Measurements from ENCODE around the gene PSEN1. TPM values are rescaled to one million over a fixed set of nuclear protein-coding genes. Genes with fewer than 3 reads are reported as not detected.

Gene PSEN1
- total RNA-seq, 4 donors from 2014 or later: 21.4 to 49.0 (median 24.5) TPM

DNA sequence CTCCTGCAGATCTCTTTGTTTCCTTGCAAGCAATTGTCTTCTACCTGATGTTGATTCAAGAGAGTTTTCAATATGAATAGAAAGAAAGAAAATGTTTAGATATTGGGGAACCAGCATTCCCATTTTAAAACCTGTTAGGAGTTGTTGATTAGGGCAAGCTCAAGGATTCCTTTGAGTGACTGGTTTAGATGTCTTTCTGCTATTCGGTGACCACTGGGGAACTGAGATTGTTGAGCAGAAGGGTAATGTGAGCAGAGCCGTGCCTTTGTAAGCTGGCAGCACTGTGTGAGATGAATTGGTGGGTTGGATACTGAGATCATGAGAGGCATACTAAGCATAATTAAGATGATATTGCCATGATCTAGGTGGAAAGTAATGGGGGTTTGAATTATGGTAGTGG, 61.9 kb downstream of the PSEN1 start:
- TF ChIP-seq POLR2A (IDR thresholded peaks at IDR 0.05): no peak
- TF ChIP-seq, protein P1, sequence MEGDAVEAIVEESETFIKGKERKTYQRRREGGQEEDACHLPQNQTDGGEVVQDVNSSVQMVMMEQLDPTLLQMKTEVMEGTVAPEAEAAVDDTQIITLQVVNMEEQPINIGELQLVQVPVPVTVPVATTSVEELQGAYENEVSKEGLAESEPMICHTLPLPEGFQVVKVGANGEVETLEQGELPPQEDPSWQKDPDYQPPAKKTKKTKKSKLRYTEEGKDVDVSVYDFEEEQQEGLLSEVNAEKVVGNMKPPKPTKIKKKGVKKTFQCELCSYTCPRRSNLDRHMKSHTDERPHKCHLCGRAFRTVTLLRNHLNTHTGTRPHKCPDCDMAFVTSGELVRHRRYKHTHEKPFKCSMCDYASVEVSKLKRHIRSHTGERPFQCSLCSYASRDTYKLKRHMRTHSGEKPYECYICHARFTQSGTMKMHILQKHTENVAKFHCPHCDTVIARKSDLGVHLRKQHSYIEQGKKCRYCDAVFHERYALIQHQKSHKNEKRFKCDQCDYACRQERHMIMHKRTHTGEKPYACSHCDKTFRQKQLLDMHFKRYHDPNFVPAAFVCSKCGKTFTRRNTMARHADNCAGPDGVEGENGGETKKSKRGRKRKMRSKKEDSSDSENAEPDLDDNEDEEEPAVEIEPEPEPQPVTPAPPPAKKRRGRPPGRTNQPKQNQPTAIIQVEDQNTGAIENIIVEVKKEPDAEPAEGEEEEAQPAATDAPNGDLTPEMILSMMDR (IDR thresholded peaks at IDR 0.05 in 4 of 5, conservative IDR thresholded peaks at IDR 0.05 in 1 of 5): no peak
- no peak overlapping the region for H3K27ac ChIP-seq
- no peak overlapping the region for H3K4me3 ChIP-seq
- intact Hi-C loops (cut with DNase I; ENCODE audit: low total_unique reads): no loop called here
- ATAC-seq (no peak), DNase-seq (no peak)
- in situ Hi-C loops (cut with MboI; ENCODE audit: low sequenced_read_pairs in 4 of 4): no loop called here
- no peaks in the 10 kb centered on the region for H3K27me3 ChIP-seq
- H3K36me3 ChIP-seq: peaks cover 0 to 62% of the 10 kb centered on the region in 2 donors
- no peaks in the 10 kb centered on the region for H3K4me1 ChIP-seq
- H3K9me3 ChIP-seq: no peaks in the 10 kb centered on the region

DNA sequence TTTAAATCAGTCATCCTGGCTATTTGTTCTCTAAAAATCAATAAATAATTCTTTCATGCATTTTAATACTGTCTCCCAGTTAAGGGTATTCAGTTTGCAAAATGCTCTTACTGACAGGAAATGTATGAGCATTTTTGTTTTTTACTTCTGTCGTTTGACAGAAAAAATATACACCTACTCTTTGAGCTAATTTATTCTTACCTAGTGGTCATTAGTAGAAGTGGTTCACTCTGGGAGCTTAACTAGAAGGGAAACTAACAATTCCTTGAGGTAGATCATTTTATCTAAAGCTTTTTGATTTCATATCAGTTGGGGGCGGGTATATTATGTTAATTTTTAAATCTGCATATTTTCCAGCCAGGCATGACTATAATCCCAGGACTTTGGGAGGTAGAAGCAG, 67.2 kb downstream of the PSEN1 start:
- in situ Hi-C loops (cut with MboI; ENCODE audit: low sequenced_read_pairs in 4 of 4) (no loop called here), intact Hi-C loops (cut with DNase I; ENCODE audit: low total_unique reads) (no loop called here)
- ATAC-seq: no peak
- Histone ChIP-seq H3K27me3 (no peaks in the 10 kb centered on the region), H3K9me3 (no peaks in the 10 kb centered on the region), H3K4me1 (no peaks in the 10 kb centered on the region), H3K27ac (no peak overlapping the region), H3K36me3 (peaks cover 0 to 61% of the 10 kb centered on the region in 2 donors), H3K4me3 (no peak overlapping the region)
- no peak for DNase-seq
- TF ChIP-seq POLR2A (IDR thresholded peaks at IDR 0.05): no peak
- TF ChIP-seq, protein P1 (IDR thresholded peaks at IDR 0.05 in 4 of 5, conservative IDR thresholded peaks at IDR 0.05 in 1 of 5): no peak

DNA sequence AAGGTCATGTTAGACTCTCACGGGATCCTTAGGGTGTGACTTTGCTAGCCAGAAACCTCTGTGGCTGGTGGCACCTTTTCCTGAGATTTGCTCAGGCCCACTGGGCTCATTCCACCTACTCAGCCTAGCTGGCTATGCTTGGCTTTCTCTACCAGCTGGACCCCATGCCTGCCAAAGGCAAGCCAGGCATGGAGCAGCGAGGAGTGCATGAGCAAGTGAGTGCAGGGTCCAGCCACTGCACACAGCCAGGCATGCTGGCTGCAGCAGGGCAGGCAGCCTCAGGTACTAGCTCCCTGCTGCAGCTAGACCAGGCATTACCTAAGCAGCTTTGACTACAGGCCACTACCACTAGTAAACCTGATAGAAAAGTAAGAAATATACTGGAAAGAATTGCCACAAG, 71.3 kb downstream of the PSEN1 start:
- Histone ChIP-seq H3K27ac (no peak overlapping the region), H3K9me3 (no peaks in the 10 kb centered on the region), H3K4me1 (no peaks in the 10 kb centered on the region), H3K27me3 (no peaks in the 10 kb centered on the region), H3K36me3 (peaks cover 3 to 52% of the 10 kb centered on the region in 2 donors), H3K4me3 (no peak overlapping the region)
- intact Hi-C loops (cut with DNase I; ENCODE audit: low total_unique reads): no loop called here
- DNase-seq (no peak), ATAC-seq (no peak)
- in situ Hi-C loops (cut with MboI; ENCODE audit: low sequenced_read_pairs in 4 of 4): no loop called here
- no peak for TF ChIP-seq POLR2A (IDR thresholded peaks at IDR 0.05)
- TF ChIP-seq, protein P1 (IDR thresholded peaks at IDR 0.05 in 4 of 5, conservative IDR thresholded peaks at IDR 0.05 in 1 of 5): no peak

DNA sequence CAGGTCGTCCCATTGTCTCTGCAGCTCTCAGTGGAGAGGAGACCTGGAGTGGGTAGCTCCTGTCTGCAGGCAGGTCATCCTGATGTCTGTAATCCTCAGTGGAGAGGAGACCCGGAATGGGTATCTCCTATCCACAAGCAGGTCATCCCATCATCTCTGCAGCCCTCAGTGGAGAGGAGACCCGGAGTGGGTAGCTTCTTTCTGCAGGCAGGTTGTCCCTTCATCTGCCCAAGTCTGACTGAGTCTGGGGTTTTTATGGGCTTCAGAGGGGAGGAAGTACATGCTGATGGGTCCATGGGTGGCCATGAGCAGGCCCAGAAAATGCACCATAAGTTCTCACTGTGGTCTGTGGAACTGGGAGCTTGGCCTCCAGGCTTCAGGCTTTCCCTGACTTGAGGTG, 72.1 kb downstream of the PSEN1 start:
- H3K4me1 ChIP-seq: no peaks in the 10 kb centered on the region
- no peaks in the 10 kb centered on the region for H3K27me3 ChIP-seq
- intact Hi-C loops (cut with DNase I; ENCODE audit: low total_unique reads) (no loop called here), in situ Hi-C loops (cut with MboI; ENCODE audit: low sequenced_read_pairs in 4 of 4) (no loop called here)
- peaks cover 5 to 52% of the 10 kb centered on the region in 2 donors for H3K36me3 ChIP-seq
- H3K4me3 ChIP-seq: no peak overlapping the region
- no peak overlapping the region for H3K27ac ChIP-seq
- no peaks in the 10 kb centered on the region for H3K9me3 ChIP-seq
- DNase-seq: no peak
- no peak for TF ChIP-seq POLR2A (IDR thresholded peaks at IDR 0.05)
- TF ChIP-seq, protein P1 (IDR thresholded peaks at IDR 0.05 in 4 of 5, conservative IDR thresholded peaks at IDR 0.05 in 1 of 5): no peak
- no peak for ATAC-seq

DNA sequence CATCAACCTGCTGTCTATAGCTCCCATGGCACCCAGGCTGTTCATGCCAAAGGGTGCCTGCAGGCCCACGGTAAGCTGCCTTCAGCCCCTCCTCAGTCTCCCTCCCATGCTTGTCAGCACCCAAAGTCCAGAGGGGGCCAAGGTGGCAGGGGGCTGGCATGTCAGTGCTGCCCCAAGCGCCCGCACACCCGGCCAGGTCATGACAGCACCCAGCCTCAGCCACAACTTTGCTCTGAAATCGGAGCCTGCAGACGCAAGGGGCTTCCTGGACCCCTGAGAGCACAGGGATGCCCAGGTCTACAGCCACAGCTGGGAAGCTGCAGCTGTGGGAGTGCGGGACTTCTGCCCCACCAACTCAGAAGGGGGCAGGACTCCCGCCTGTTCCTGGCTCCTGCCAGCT, 72.5 kb downstream of the PSEN1 start:
- no peak overlapping the region for H3K4me3 ChIP-seq
- in situ Hi-C loops (cut with MboI; ENCODE audit: low sequenced_read_pairs in 4 of 4) (no loop called here), intact Hi-C loops (cut with DNase I; ENCODE audit: low total_unique reads) (no loop called here)
- no peak overlapping the region for H3K27ac ChIP-seq
- no peaks in the 10 kb centered on the region for H3K27me3 ChIP-seq
- TF ChIP-seq POLR2A (IDR thresholded peaks at IDR 0.05): no peak
- TF ChIP-seq, protein P1 (IDR thresholded peaks at IDR 0.05 in 4 of 5, conservative IDR thresholded peaks at IDR 0.05 in 1 of 5): no peak
- H3K36me3 ChIP-seq: peaks cover 5 to 55% of the 10 kb centered on the region in 2 donors
- DNase-seq: no peak
- no peaks in the 10 kb centered on the region for H3K4me1 ChIP-seq
- ATAC-seq: no peak
- no peaks in the 10 kb centered on the region for H3K9me3 ChIP-seq
